K562 (cell line): Measurements from ENCODE around the gene UNC13A. TPM values are rescaled to one million over a fixed set of nuclear protein-coding genes. Genes with fewer than 3 reads are reported as not detected.

ENCODE experiments used
- CHD1 ChIP-seq: fragments of 200-600 bp; sonication (generic); IDR thresholded peaks from one replicate; pipeline ENCODE4 v1.6.1; 2012; ENCODE audit warnings: mild to moderate bottlenecking, moderate library complexity, low read length, inconsistent platforms
- DIDO1 ChIP-seq: fragments of 450-650 bp; IDR thresholded peaks from 2 replicates; pipeline ENCODE4 v1.6.1; 2016; ENCODE audit warnings: low read depth, missing biosample characterization, missing genetic modification characterization
- ETV5 ChIP-seq: sonication (generic); formaldehyde crosslinking; IDR thresholded peaks from 2 replicates; pipeline ENCODE4 v1.4.0; 2020; ENCODE audit warnings: low read depth, mild to moderate bottlenecking, missing genetic modification reagents
- FOS ChIP-seq: IDR thresholded peaks from 3 replicates; pipeline ENCODE4 v1.6.1; 2011; ENCODE audit not compliant: insufficient read length; ENCODE audit errors: extremely low read depth
- HNRNPK ChIP-seq: fragments of 200-400 bp; formaldehyde crosslinking; IDR thresholded peaks from one replicate; pipeline ENCODE4 v1.6.1; 2018; ENCODE audit warnings: mild to moderate bottlenecking, low read depth, low read length; ENCODE audit not compliant: poor library complexity, severe bottlenecking
- MAFF ChIP-seq: IDR thresholded peaks from 2 replicates; pipeline ENCODE4 v1.6.1; 2012; ENCODE audit warnings: low read length, improper control_type of control experiment
- NONO ChIP-seq, 2 experiments: fragments of 200-400 bp in 1 of 2; fragments of 450-650 bp in 1 of 2; formaldehyde crosslinking in 1 of 2; IDR thresholded peaks; 2 replicates each; pipeline ENCODE4 v1.6.1; 2017; ENCODE audit warnings: low read depth in 2 of 2, mild to moderate bottlenecking in 2 of 2, moderate library complexity in 2 of 2, low read length in 1 of 2
- NUFIP1 ChIP-seq: fragments of 450-650 bp; IDR thresholded peaks from 2 replicates; pipeline ENCODE4 v1.6.1; 2018; ENCODE audit not compliant: partially characterized antibody
- POLR2G ChIP-seq: fragments of 200-400 bp; formaldehyde crosslinking; IDR thresholded peaks from 2 replicates; pipeline ENCODE4 v1.6.1; 2017; ENCODE audit warnings: low read depth, mild to moderate bottlenecking, antibody characterized with exemption, low read length, moderate library complexity
- RBM14 ChIP-seq: fragments of 200-400 bp; formaldehyde crosslinking; IDR thresholded peaks from 2 replicates; pipeline ENCODE4 v1.6.1; 2018; ENCODE audit warnings: low read depth, mild to moderate bottlenecking, low read length, moderate library complexity, borderline replicate concordance; ENCODE audit not compliant: insufficient read depth
- SAFB ChIP-seq: fragments of 200-400 bp; formaldehyde crosslinking; IDR thresholded peaks from 2 replicates; pipeline ENCODE4 v1.6.1; 2017; ENCODE audit warnings: low read depth, low read length, borderline replicate concordance
- SMARCA5 ChIP-seq: fragments of 450-650 bp; IDR thresholded peaks from 2 replicates; pipeline ENCODE4 v1.6.1; 2016
- YBX1 ChIP-seq: fragments of 450-650 bp; IDR thresholded peaks from 2 replicates; pipeline ENCODE4 v1.7.1; 2016; ENCODE audit warnings: mild to moderate bottlenecking
- ZC3H4 ChIP-seq: sonication (generic); formaldehyde crosslinking; IDR thresholded peaks from 2 replicates; pipeline ENCODE4 v1.9.0; 2021; ENCODE audit warnings: missing genetic modification reagents, borderline replicate concordance
- ZNF644 ChIP-seq: fragments of 200-800 bp; sonication (Bioruptor generic); IDR thresholded peaks from 2 replicates; pipeline ENCODE4 v1.6.1; 2016; ENCODE audit warnings: low read depth, missing genetic modification characterization, missing compliant biosample characterization
- polyA plus RNA-seq, 8 experiments: library from polyadenylated mRNA; depleted of rRNA in 4 of 8; stranded (reverse) in 5 of 8; unstranded in 3 of 8; fragments of >200 nt; fragmentation: Nextera tagmentation in 2 of 8; fragmentation: Illumina TruSeq in 1 of 8; extraction: Ambion mirVana in 2 of 8; extraction: Trizol in 1 of 8; gene quantifications; 2 replicates each; pipeline versions ENCODE4 v1.2.1 to v1.2.3, GENCODE V29; 2011 to 2014; ENCODE audit warnings: inconsistent platforms in 1 of 8, missing spikeins in 1 of 8
- total RNA-seq, 7 experiments: library from RNA; depleted of rRNA in 6 of 7; stranded (reverse); fragments of >200 nt in 6 of 7; fragmentation: Illumina TruSeq in 2 of 7; extraction: Trizol in 2 of 7; gene quantifications; 2 replicates each; pipeline versions ENCODE4 v1.2.1 to v1.2.3, GENCODE V29; 2011 to 2021; ENCODE audit warnings: low replicate concordance in 1 of 7
- TF ChIP-seq, protein P1 (sequence below): sonication (generic); formaldehyde crosslinking; IDR thresholded peaks from 2 replicates; pipeline ENCODE4 v1.8.1; 2023; ENCODE audit warnings: mild to moderate bottlenecking, missing genetic modification reagents
- TF ChIP-seq, protein P2 (sequence below): fragments of 450-650 bp; formaldehyde crosslinking; IDR thresholded peaks from 2 replicates; pipeline ENCODE4 v1.4.0; 2022; ENCODE audit warnings: missing genetic modification characterization

UNC13A gene
- total and polyA plus RNA-seq, 9 of the 15 experiments (the other 6 are each of a cell fraction or from before 2014, with no cell fraction given), result 0.03 to 1.0 (median 0.25) TPM

DNA sequence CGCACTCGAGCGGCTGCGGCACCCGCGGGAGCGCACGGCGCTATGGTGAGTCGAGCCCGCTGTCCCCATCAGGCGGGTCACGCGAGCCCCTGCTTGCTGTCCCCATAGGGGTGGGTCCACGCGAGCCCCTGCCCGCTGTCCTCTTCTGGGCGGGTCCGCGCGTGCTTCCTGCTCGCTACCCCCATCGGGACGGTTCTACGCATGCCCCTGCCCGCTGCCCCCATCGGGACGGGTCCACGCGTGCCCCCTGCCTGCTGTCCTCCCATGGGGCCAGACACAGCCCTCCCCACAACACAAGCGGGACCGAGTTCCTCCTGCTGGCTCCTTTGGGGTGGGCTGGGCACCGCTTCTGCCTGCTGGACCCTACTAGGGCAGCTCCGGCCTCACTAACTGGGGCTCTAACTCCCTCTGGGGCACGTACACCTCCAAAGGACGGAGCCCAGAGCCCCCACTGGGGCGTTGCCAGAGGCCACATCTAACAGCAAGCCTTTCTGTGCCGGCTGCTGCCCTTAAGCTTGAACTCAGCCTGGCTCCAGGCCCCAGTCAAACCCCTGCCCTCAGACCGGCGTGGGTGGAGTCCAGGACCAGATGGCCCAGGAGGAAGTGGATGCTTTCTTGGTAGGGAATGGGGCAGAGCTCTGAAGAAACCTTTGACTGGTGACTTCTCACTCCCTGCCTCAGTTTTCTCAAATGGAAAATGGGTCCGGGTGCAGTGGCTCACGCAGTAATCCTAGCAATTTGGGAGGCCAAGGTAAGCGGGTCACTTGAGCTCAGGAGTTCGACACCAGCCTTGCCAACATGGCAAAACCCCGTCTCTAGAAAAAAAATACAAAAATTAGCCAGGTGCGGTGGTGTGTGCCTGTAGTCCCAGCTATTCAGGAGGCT lies 132.0 kb downstream of the UNC13A start (continued):
- TF ChIP-seq FOS (no peak), SAFB (peak; percentile 95), MAFF (no peak), DIDO1 (tag) (no peak), POLR2G (peak; percentile 77), NONO (IDR thresholded peaks at IDR 0.05; ENCODE audit: low read depth in 2 of 2, low read length in 1 of 2) (no peak), HNRNPK (no peak), ZC3H4 (CRISPR knock-in tag) (no peak), RBM14 (0 out of 2 replicates have a peak, but pooled peaks have one; percentile 36), ZNF644 (tag) (no peak), NUFIP1 (no peak), ETV5 (CRISPR knock-in tag) (0 out of 2 replicates have a peak, but pooled peaks have one; percentile 0), YBX1 (no peak), SMARCA5 (no peak), CHD1 (peak; percentile 85)
- TF ChIP-seq, protein P1, sequence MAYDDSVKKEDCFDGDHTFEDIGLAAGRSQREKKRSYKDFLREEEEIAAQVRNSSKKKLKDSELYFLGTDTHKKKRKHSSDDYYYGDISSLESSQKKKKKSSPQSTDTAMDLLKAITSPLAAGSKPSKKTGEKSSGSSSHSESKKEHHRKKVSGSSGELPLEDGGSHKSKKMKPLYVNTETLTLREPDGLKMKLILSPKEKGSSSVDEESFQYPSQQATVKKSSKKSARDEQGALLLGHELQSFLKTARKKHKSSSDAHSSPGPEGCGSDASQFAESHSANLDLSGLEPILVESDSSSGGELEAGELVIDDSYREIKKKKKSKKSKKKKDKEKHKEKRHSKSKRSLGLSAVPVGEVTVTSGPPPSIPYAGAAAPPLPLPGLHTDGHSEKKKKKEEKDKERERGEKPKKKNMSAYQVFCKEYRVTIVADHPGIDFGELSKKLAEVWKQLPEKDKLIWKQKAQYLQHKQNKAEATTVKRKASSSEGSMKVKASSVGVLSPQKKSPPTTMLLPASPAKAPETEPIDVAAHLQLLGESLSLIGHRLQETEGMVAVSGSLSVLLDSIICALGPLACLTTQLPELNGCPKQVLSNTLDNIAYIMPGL, result peak; percentile 78; the same call in 1 of the 2 replicates
- TF ChIP-seq, protein P2, sequence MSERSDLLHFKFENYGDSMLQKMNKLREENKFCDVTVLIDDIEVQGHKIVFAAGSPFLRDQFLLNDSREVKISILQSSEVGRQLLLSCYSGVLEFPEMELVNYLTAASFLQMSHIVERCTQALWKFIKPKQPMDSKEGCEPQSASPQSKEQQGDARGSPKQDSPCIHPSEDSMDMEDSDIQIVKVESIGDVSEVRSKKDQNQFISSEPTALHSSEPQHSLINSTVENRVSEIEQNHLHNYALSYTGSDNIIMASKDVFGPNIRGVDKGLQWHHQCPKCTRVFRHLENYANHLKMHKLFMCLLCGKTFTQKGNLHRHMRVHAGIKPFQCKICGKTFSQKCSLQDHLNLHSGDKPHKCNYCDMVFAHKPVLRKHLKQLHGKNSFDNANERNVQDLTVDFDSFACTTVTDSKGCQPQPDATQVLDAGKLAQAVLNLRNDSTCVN, result no peak
